ENCODE measurements around the gene CDV3. TPM values are rescaled to one million over a fixed set of nuclear protein-coding genes. Genes with fewer than 3 reads are reported as not detected.
A peak's percentile ranks its signal among the peaks of the same experiment; 100 is the strongest.

The CDV3 gene
- total and polyA plus RNA-seq, 4 donors = 37.5 to 82.6 (median 53.1) TPM

DNA sequence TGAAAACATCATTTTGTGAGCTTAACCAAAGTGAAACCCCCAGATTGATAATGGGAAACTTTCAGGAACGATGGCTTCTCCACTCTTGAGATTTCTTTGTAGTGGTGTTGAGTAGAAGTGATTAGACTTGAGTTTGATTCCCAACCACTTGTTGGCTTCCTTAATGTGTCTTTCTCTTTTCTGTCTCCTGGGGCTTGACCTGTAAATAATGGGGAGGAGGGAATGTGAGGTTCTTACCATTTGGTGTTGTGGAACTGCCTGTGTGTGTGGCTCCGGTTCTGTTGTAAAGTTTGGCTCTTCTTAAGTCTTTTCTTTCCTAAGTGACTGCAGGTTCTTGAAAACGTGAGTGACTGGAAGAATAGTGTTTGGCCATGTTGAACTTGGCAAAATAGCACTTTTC, 2.7 kb downstream of the CDV3 start (continued):
- TF ChIP-seq, protein P1, sequence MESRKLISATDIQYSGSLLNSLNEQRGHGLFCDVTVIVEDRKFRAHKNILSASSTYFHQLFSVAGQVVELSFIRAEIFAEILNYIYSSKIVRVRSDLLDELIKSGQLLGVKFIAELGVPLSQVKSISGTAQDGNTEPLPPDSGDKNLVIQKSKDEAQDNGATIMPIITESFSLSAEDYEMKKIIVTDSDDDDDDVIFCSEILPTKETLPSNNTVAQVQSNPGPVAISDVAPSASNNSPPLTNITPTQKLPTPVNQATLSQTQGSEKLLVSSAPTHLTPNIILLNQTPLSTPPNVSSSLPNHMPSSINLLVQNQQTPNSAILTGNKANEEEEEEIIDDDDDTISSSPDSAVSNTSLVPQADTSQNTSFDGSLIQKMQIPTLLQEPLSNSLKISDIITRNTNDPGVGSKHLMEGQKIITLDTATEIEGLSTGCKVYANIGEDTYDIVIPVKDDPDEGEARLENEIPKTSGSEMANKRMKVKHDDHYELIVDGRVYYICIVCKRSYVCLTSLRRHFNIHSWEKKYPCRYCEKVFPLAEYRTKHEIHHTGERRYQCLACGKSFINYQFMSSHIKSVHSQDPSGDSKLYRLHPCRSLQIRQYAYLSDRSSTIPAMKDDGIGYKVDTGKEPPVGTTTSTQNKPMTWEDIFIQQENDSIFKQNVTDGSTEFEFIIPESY (IDR thresholded peaks at IDR 0.05) = no peak
- TF ChIP-seq FOXA1 (IDR thresholded peaks at IDR 0.05) = no peak
- TF ChIP-seq SP1 (IDR thresholded peaks at IDR 0.05) = no peak
- TF ChIP-seq, protein P2, sequence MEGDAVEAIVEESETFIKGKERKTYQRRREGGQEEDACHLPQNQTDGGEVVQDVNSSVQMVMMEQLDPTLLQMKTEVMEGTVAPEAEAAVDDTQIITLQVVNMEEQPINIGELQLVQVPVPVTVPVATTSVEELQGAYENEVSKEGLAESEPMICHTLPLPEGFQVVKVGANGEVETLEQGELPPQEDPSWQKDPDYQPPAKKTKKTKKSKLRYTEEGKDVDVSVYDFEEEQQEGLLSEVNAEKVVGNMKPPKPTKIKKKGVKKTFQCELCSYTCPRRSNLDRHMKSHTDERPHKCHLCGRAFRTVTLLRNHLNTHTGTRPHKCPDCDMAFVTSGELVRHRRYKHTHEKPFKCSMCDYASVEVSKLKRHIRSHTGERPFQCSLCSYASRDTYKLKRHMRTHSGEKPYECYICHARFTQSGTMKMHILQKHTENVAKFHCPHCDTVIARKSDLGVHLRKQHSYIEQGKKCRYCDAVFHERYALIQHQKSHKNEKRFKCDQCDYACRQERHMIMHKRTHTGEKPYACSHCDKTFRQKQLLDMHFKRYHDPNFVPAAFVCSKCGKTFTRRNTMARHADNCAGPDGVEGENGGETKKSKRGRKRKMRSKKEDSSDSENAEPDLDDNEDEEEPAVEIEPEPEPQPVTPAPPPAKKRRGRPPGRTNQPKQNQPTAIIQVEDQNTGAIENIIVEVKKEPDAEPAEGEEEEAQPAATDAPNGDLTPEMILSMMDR (IDR thresholded peaks at IDR 0.05; ENCODE audit: low read depth, low read length, missing input control) = no peak
- TF ChIP-seq FOXA2 (IDR thresholded peaks at IDR 0.05) = no peak
- TF ChIP-seq YY1 (IDR thresholded peaks at IDR 0.05) = no peak
- TF ChIP-seq NR2F2 (IDR thresholded peaks at IDR 0.05) = no peak
- no peak for TF ChIP-seq ATF3 (IDR thresholded peaks at IDR 0.05)

GRCh38 chr3:133578548-133579191, 5.2 kb downstream of the CDV3 start:
- TF ChIP-seq SP1 (IDR thresholded peaks at IDR 0.05) = no peak
- no peak for TF ChIP-seq REST (IDR thresholded peaks at IDR 0.05)
- peak; percentile 10 to 21 for TF ChIP-seq HNF4A (conservative IDR thresholded peaks at IDR 0.05)
- TF ChIP-seq ATF3 (IDR thresholded peaks at IDR 0.05) = peak; percentile 31
- TF ChIP-seq EGR1 (IDR thresholded peaks at IDR 0.05; ENCODE audit: low read depth in 2 of 2) = no peak
- TF ChIP-seq GABPA (IDR thresholded peaks at IDR 0.05 in 1 of 2, conservative IDR thresholded peaks at IDR 0.05 in 1 of 2) = no peak
- TF ChIP-seq RXRA (IDR thresholded peaks at IDR 0.05) = peak; percentile 40 to 50
- no peak for TF ChIP-seq HNF4G (IDR thresholded peaks at IDR 0.05)
- TF ChIP-seq, protein P2 (IDR thresholded peaks at IDR 0.05; ENCODE audit: low read depth, low read length, missing input control) = peak; percentile 55
- TF ChIP-seq NR2F2 (IDR thresholded peaks at IDR 0.05) = no peak
- TF ChIP-seq FOXA1 (IDR thresholded peaks at IDR 0.05) = no peak
- no peak for TF ChIP-seq TAF1 (conservative IDR thresholded peaks at IDR 0.05)
- no peak for TF ChIP-seq FOXA2 (IDR thresholded peaks at IDR 0.05)
- TF ChIP-seq JUND (IDR thresholded peaks at IDR 0.05) = no peak
- no peak for TF ChIP-seq YY1 (IDR thresholded peaks at IDR 0.05)
- peak; percentile 87 to 89 for TF ChIP-seq RAD21 (IDR thresholded peaks at IDR 0.05)
- TF ChIP-seq, protein P1 (IDR thresholded peaks at IDR 0.05) = no peak
- TF ChIP-seq, protein P3, sequence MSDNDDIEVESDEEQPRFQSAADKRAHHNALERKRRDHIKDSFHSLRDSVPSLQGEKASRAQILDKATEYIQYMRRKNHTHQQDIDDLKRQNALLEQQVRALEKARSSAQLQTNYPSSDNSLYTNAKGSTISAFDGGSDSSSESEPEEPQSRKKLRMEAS (IDR thresholded peaks at IDR 0.05) = no peak
- Histone ChIP-seq H3K4me1 (ENCODE audit: control insufficient read depth in 4 of 4, insufficient read depth in 4 of 4, low read length in 3 of 4) (peaks cover 7 to 30% (median 23%) of the 10 kb centered on the region in 4 donors), H3K27me3 (ENCODE audit: control insufficient read depth in 4 of 4, insufficient read depth in 4 of 4, low read length in 3 of 4) (no peaks in the 10 kb centered on the region), H3K9ac (ENCODE audit: low read depth in 1 of 2, low read length in 2 of 2) (no peak overlapping the region), H3K9me3 (ENCODE audit: control insufficient read depth in 4 of 4, low read length in 3 of 4) (no peaks in the 10 kb centered on the region), H3K36me3 (ENCODE audit: control insufficient read depth in 4 of 4, insufficient read depth in 3 of 4, low read depth in 1 of 4, low read length in 3 of 4) (peaks cover 7 to 34% (median 24%) of the 10 kb centered on the region in 4 donors), H3K4me3 (ENCODE audit: low read depth in 1 of 3, low read length in 3 of 3) (no peak overlapping the region), H3K27ac (ENCODE audit: low read depth in 1 of 2, low read length in 2 of 2) (no peak overlapping the region)
- no peak for DNase-seq (ENCODE audit: low spot score)
- 13% methylated on average over 1 of the region's 1 CpG for WGBS

Measured in liver (tissue), 9 donors.